ENCODE data around the gene FBXW12. TPM values are rescaled to one million over a fixed set of nuclear protein-coding genes. Genes with fewer than 3 reads are reported as not detected.

The FBXW12 gene
- total and polyA plus RNA-seq, 2 experiments from 2014 or later, result not detected

DNA sequence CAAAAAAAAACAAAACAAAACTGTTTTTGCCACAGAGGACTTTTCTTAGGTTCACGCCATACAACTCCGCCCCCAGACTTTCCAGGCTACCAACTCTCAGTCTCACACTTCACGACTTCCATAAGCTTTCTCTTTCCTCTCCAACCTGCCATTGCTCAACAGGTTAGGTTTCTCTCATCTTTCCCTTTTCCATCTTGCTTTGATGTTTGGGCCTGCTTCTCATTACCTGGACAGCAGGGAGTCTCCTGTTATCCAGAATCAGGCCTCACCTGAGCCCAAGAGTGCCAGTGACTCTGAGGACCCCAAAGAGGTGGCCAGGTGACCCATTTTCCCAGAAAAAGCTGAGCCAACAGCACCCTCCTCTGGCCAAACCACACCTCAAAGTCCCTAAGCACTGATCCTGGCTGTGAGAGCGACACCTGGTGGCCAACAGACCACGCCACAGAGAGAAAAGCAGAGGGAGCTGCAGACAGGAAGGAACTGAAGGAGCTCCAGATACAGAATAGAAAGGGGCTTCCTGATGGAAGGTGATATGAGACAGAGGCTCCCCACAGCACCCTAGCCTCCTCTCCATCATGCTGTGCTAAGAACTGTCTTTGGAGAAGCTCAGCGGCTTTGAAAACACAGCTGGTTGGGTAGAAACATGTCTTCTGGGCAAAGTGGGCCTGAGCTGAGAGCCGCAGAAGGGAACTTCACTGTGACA is 63.9 kb downstream of the FBXW12 start:
- H3K9me3 ChIP-seq (ENCODE audit: low read depth), result no peaks in the 10 kb centered on the region
- H2AFZ ChIP-seq, result no peak overlapping the region
- WGBS (ENCODE audit: low lambda C conversion rate, missing lambda C conversion rate), result 51% methylated on average over 7 of the region's 7 CpGs
- DNase-seq (ENCODE audit: low spot score), result peak; percentile 92
- peak overlapping the region; percentile 95 for H3K27ac ChIP-seq
- peaks cover 48% of the 10 kb centered on the region for H3K79me2 ChIP-seq
- TF ChIP-seq, protein P1, sequence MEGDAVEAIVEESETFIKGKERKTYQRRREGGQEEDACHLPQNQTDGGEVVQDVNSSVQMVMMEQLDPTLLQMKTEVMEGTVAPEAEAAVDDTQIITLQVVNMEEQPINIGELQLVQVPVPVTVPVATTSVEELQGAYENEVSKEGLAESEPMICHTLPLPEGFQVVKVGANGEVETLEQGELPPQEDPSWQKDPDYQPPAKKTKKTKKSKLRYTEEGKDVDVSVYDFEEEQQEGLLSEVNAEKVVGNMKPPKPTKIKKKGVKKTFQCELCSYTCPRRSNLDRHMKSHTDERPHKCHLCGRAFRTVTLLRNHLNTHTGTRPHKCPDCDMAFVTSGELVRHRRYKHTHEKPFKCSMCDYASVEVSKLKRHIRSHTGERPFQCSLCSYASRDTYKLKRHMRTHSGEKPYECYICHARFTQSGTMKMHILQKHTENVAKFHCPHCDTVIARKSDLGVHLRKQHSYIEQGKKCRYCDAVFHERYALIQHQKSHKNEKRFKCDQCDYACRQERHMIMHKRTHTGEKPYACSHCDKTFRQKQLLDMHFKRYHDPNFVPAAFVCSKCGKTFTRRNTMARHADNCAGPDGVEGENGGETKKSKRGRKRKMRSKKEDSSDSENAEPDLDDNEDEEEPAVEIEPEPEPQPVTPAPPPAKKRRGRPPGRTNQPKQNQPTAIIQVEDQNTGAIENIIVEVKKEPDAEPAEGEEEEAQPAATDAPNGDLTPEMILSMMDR (IDR thresholded peaks at IDR 0.05; ENCODE audit: poor library complexity), result peak; percentile 100
- no peak for TF ChIP-seq EZH2phosphoT487 (IDR thresholded peaks at IDR 0.05; ENCODE audit: low read depth, severe bottlenecking, unreplicated experiment)
- H3K4me1 ChIP-seq (ENCODE audit: insufficient read depth), result peaks cover 40% of the 10 kb centered on the region
- H3K4me3 ChIP-seq, result no peak overlapping the region
- no peak overlapping the region for H3K4me2 ChIP-seq
- no peaks in the 10 kb centered on the region for H3K9me2 ChIP-seq (replicated peaks; ENCODE audit: insufficient read depth)
- no peaks in the 10 kb centered on the region for H3K36me3 ChIP-seq (replicated peaks; ENCODE audit: insufficient read depth, low read depth)
- no peaks in the 10 kb centered on the region for H3K27me3 ChIP-seq
- no peaks in the 10 kb centered on the region for H4K20me1 ChIP-seq (ENCODE audit: insufficient read depth, poor library complexity, severe bottlenecking)

DNA sequence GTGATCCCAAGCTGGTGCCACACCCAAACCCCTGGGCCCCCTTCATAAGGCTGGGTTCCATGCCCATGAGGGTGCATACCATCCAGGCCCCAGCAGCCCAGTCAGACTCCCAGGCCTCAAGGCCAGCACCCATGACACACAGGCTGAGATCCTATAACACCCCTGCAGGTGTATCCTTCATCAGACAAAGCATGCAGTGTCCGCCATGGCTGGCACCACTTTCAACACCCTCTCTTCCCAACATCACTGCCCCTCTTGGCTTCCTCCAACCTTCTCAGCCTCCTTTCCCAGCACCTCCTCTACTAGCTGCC is 64.4 kb downstream of the FBXW12 start:
- Histone ChIP-seq H3K4me1 (ENCODE audit: insufficient read depth) (peaks cover 40% of the 10 kb centered on the region), H3K27ac (no peak overlapping the region), H3K36me3 (replicated peaks; ENCODE audit: insufficient read depth, low read depth) (no peaks in the 10 kb centered on the region), H3K9me2 (replicated peaks; ENCODE audit: insufficient read depth) (no peaks in the 10 kb centered on the region), H3K79me2 (peaks cover 48% of the 10 kb centered on the region), H3K27me3 (no peaks in the 10 kb centered on the region), H3K4me3 (no peak overlapping the region), H4K20me1 (ENCODE audit: insufficient read depth, poor library complexity, severe bottlenecking) (peaks cover 3% of the 10 kb centered on the region), H3K9me3 (ENCODE audit: low read depth) (no peaks in the 10 kb centered on the region), H2AFZ (no peak overlapping the region), H3K4me2 (no peak overlapping the region)
- TF ChIP-seq, protein P1 (IDR thresholded peaks at IDR 0.05; ENCODE audit: poor library complexity), result no peak
- TF ChIP-seq EZH2phosphoT487 (IDR thresholded peaks at IDR 0.05; ENCODE audit: low read depth, severe bottlenecking, unreplicated experiment), result no peak
- TF ChIP-seq EZH2 (IDR thresholded peaks at IDR 0.05; ENCODE audit: borderline replicate concordance), result no peak
- DNase-seq (ENCODE audit: low spot score), result no peak
- WGBS (ENCODE audit: low lambda C conversion rate, missing lambda C conversion rate), result 62% methylated on average over 1 of the region's 1 CpG

DNA sequence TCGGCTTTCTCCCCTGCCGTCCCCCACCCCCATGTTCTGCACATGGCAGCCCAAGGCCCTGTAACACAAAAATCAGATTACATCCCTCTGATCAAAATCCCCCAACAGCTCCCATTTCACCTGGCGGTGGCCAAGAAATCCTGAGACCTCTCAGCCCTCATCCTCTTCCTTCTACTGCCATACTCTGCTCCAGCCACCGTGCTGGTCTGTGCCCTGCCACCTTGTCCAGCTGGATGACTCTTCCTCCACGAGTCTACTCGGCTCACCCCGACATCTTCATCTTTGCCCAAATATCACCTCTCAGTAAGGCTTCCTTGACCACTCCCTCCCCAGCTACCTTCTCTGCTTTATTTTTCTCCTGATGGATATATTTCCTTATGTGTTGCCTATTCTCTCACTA is 64.8 kb downstream of the FBXW12 start:
- no peaks in the 10 kb centered on the region for H3K9me3 ChIP-seq (ENCODE audit: low read depth)
- H3K36me3 ChIP-seq (replicated peaks; ENCODE audit: insufficient read depth, low read depth), result no peaks in the 10 kb centered on the region
- peaks cover 48% of the 10 kb centered on the region for H3K79me2 ChIP-seq
- peaks cover 40% of the 10 kb centered on the region for H3K4me1 ChIP-seq (ENCODE audit: insufficient read depth)
- WGBS (ENCODE audit: low lambda C conversion rate, missing lambda C conversion rate), result 95% methylated on average over 7 of the region's 7 CpGs
- H3K4me3 ChIP-seq, result no peak overlapping the region
- peaks cover 8% of the 10 kb centered on the region for H4K20me1 ChIP-seq (ENCODE audit: insufficient read depth, poor library complexity, severe bottlenecking)
- no peak overlapping the region for H3K27ac ChIP-seq
- no peak for DNase-seq (ENCODE audit: low spot score)
- no peak overlapping the region for H2AFZ ChIP-seq
- no peak overlapping the region for H3K4me2 ChIP-seq
- no peaks in the 10 kb centered on the region for H3K27me3 ChIP-seq
- no peaks in the 10 kb centered on the region for H3K9me2 ChIP-seq (replicated peaks; ENCODE audit: insufficient read depth)
- no peak for TF ChIP-seq EZH2phosphoT487 (IDR thresholded peaks at IDR 0.05; ENCODE audit: low read depth, severe bottlenecking, unreplicated experiment)
- TF ChIP-seq, protein P1 (IDR thresholded peaks at IDR 0.05; ENCODE audit: poor library complexity), result no peak
- no peak for TF ChIP-seq EZH2 (IDR thresholded peaks at IDR 0.05; ENCODE audit: borderline replicate concordance)
